SK-N-SH (cell line): ENCODE measurements around the gene ETS1. TPM values are rescaled to one million over a fixed set of nuclear protein-coding genes. Genes with fewer than 3 reads are reported as not detected.

Experiments
- CTCF ChIA-PET: fragments of 300-600, 350-600 bp; formaldehyde crosslinking; extraction: SDS; loops from one replicate; lab custom pipeline; 2021; lab: Yijun Ruan, JAX
- POLR2A ChIA-PET: fragments of 350-600 bp; sonication (Branson Sonifier 250); formaldehyde crosslinking; extraction: SDS; loops from one replicate; lab custom pipeline; 2020; ENCODE audit warnings: antibody characterized with exemption, inconsistent platforms; lab: Yijun Ruan, JAX
- DNase-seq: peaks from one replicate; pipeline ENCODE4 v3.0.0; 2012
- H2AFZ ChIP-seq: fragments of 200-600 bp; sonication (generic); 2 replicates; pipeline ENCODE4 v1.8.1; 2016; ENCODE audit warnings: antibody characterized with exemption, mild to moderate bottlenecking, low read depth
- H3F3A ChIP-seq: fragments of 200-600 bp; sonication (generic); replicated peaks from 2 replicates; pipeline ENCODE3; 2016; ENCODE audit warnings: antibody characterized with exemption, mild to moderate bottlenecking; ENCODE audit not compliant: insufficient read depth
- H3K27ac ChIP-seq, 2 experiments: fragments of 200-500 bp in 1 of 2; fragments of 200-600 bp in 1 of 2; sonication (Bioruptor generic) in 1 of 2; sonication (generic), shearing (Covaris generic) in 1 of 2; 2 replicates each; pipeline versions ENCODE4 v1.5.1 to v1.6.1; 2014 to 2016; ENCODE audit warnings: low read depth in 2 of 2, inconsistent platforms in 1 of 2, low read length in 1 of 2, mild to moderate bottlenecking in 1 of 2, mixed read lengths in 1 of 2
- H3K27me3 ChIP-seq: fragments of 200-600 bp; sonication (generic), shearing (Covaris generic); 2 replicates; pipeline ENCODE4 v1.6.1; 2016; ENCODE audit warnings: mixed run types; ENCODE audit not compliant: insufficient read depth
- H3K36me3 ChIP-seq, 2 experiments: fragments of 200-500 bp in 1 of 2; fragments of 200-600 bp in 1 of 2; sonication (Bioruptor generic) in 1 of 2; sonication (generic) in 1 of 2; replicated peaks in 1 of 2; 2 replicates each; pipeline versions ENCODE3 to v1.5.1; 2014 to 2016; ENCODE audit warnings: low read length in 1 of 2, mild to moderate bottlenecking in 1 of 2; ENCODE audit not compliant: insufficient read depth in 2 of 2, control insufficient read depth in 1 of 2
- H3K4me1 ChIP-seq, 2 experiments: fragments of 200-500 bp in 1 of 2; fragments of 200-600 bp in 1 of 2; sonication (Bioruptor generic) in 1 of 2; sonication (generic), shearing (Covaris generic) in 1 of 2; 2 replicates each; pipeline versions ENCODE4 v1.5.1 to v1.6.1; 2014 to 2016; ENCODE audit warnings: low read depth in 1 of 2, low read length in 1 of 2, mixed run types in 1 of 2; ENCODE audit not compliant: insufficient read depth in 2 of 2, control insufficient read depth in 1 of 2
- H3K4me2 ChIP-seq: fragments of 200-600 bp; sonication (generic), shearing (Covaris generic); 2 replicates; pipeline ENCODE4 v1.6.1; 2017; ENCODE audit warnings: mixed run types
- H3K4me3 ChIP-seq, 2 experiments: fragments of 200-500 bp in 1 of 2; fragments of 200-600 bp in 1 of 2; sonication (Bioruptor generic) in 1 of 2; sonication (generic), shearing (Covaris generic) in 1 of 2; 2 replicates each; pipeline versions ENCODE4 v1.5.1 to v1.8.1; 2014 to 2016; ENCODE audit warnings: low read depth in 2 of 2, inconsistent platforms in 1 of 2, low read length in 1 of 2, mild to moderate bottlenecking in 1 of 2, mixed read lengths in 1 of 2, moderate library complexity in 1 of 2
- H3K79me2 ChIP-seq: fragments of 200-600 bp; sonication (generic); 2 replicates; pipeline ENCODE4 v1.8.1; 2017; ENCODE audit warnings: mild to moderate bottlenecking; ENCODE audit not compliant: insufficient read depth
- H3K9ac ChIP-seq: fragments of 200-600 bp; sonication (generic); 2 replicates; pipeline ENCODE4 v1.6.1; 2017; ENCODE audit warnings: mixed run types
- H3K9me2 ChIP-seq: fragments of 200-600 bp; sonication (generic); 2 replicates; pipeline ENCODE4 v1.6.1; 2017; ENCODE audit warnings: mixed run types
- H3K9me3 ChIP-seq: fragments of 200-600 bp; sonication (generic); 2 replicates; pipeline ENCODE4 v1.6.1; 2017; ENCODE audit warnings: mixed run types, mild to moderate bottlenecking, moderate library complexity
- H4K20me1 ChIP-seq: fragments of 200-600 bp; sonication (generic); 2 replicates; pipeline ENCODE4 v1.6.1; 2017; ENCODE audit warnings: mild to moderate bottlenecking, mixed run types; ENCODE audit not compliant: insufficient read depth
- FOSL2 ChIP-seq: IDR thresholded peaks from 2 replicates; pipeline ENCODE4 v1.4.0; 2012; ENCODE audit warnings: low read depth, mild to moderate bottlenecking, moderate library complexity, borderline replicate concordance
- FOXM1 ChIP-seq: IDR thresholded peaks from 2 replicates; pipeline ENCODE4 v1.4.0; 2012; ENCODE audit warnings: low read depth, mild to moderate bottlenecking
- GATA2 ChIP-seq: sonication (generic); formaldehyde crosslinking; IDR thresholded peaks from 2 replicates; pipeline ENCODE4 v1.5.0; 2020; ENCODE audit warnings: mild to moderate bottlenecking, missing genetic modification reagents
- JUND ChIP-seq: IDR thresholded peaks from 2 replicates; pipeline ENCODE4 v1.4.0; 2012
- MEF2A ChIP-seq: IDR thresholded peaks from 2 replicates; pipeline ENCODE4 v1.4.0; 2012; ENCODE audit warnings: low read depth, borderline replicate concordance
- MXI1 ChIP-seq: IDR thresholded peaks from 2 replicates; pipeline ENCODE4 v1.6.1; 2012; ENCODE audit warnings: mild to moderate bottlenecking, low read depth, low read length, improper control_type of control experiment
- NFIC ChIP-seq: IDR thresholded peaks from 2 replicates; pipeline ENCODE4 v1.4.0; 2012; ENCODE audit warnings: borderline replicate concordance
- NRF1 ChIP-seq: IDR thresholded peaks from 2 replicates; pipeline ENCODE4 v1.6.1; 2012; ENCODE audit warnings: low read depth, mild to moderate bottlenecking, low read length
- RAD21 ChIP-seq: IDR thresholded peaks from 2 replicates; pipeline ENCODE4 v1.6.1; 2012; ENCODE audit warnings: mild to moderate bottlenecking, low read length
- RCOR1 ChIP-seq: fragments of 150-350 bp; IDR thresholded peaks from 2 replicates; pipeline ENCODE4 v1.6.1; 2017; ENCODE audit warnings: antibody characterized with exemption, low read length
- SIN3A ChIP-seq: IDR thresholded peaks from 2 replicates; pipeline ENCODE4 v1.6.1; 2012; ENCODE audit warnings: low read depth, mild to moderate bottlenecking, low read length, moderate library complexity, borderline replicate concordance
- SMC3 ChIP-seq: IDR thresholded peaks from 2 replicates; pipeline ENCODE4 v1.6.1; 2012; ENCODE audit warnings: low read depth, low read length, improper control_type of control experiment
- TCF12 ChIP-seq: IDR thresholded peaks from 2 replicates; pipeline ENCODE4 v1.4.0; 2012
- TEAD4 ChIP-seq: IDR thresholded peaks from 2 replicates; pipeline ENCODE4 v1.4.0; 2012; ENCODE audit warnings: mild to moderate bottlenecking, borderline replicate concordance; ENCODE audit not compliant: insufficient read depth
- YY1 ChIP-seq: IDR thresholded peaks from 2 replicates; pipeline ENCODE4 v1.4.0; 2012; ENCODE audit warnings: low read depth, mild to moderate bottlenecking
- WGBS: methylation state at CpG from one replicate; pipeline ENCODE4 v1.1.6; 2017; ENCODE audit warnings: low lambda C conversion rate; 5-methylcytosine and 5-hydroxymethylcytosine counted together
- polyA plus RNA-seq, 3 experiments: library from polyadenylated mRNA; depleted of rRNA; stranded (reverse); fragments of >200 nt; gene quantifications; 2 replicates each; pipeline ENCODE4 v1.2.3, GENCODE V29; 2012
- TF ChIP-seq, protein P1 (sequence below): IDR thresholded peaks from 2 replicates; pipeline ENCODE4 v1.4.0; 2012; ENCODE audit warnings: low read depth, borderline replicate concordance
- TF ChIP-seq, protein P2 (sequence below): IDR thresholded peaks from 2 replicates; pipeline ENCODE4 v1.4.0; 2012; ENCODE audit warnings: low read depth, borderline replicate concordance
- TF ChIP-seq, protein P3 (sequence below): IDR thresholded peaks from 2 replicates; pipeline ENCODE4 v1.6.1; 2012; ENCODE audit warnings: mild to moderate bottlenecking, low read depth, low read length, moderate library complexity

The ETS1 gene
- polyA plus RNA-seq, 1 of the 3 experiments (the other 2 are of a cell fraction): 14.5 TPM

GRCh38 chr11:128595221-128595620 lies 7.9 kb upstream of the ETS1 start (continued):
- TF ChIP-seq RAD21 (no peak), FOXM1 (no peak), MEF2A (no peak)

GRCh38 chr11:128594226-128594625 lies 6.9 kb upstream of the ETS1 start:
- no peak overlapping the region for H3K27ac ChIP-seq
- H3K4me1 ChIP-seq: peaks cover 0 to 8% of the 10 kb centered on the region in 2 experiments; a peak in 1 of 4 replicates
- H3K9ac ChIP-seq: no peak overlapping the region
- no peaks in the 10 kb centered on the region for H3K79me2 ChIP-seq
- H3K9me3 ChIP-seq: no peaks in the 10 kb centered on the region
- no peak for TF ChIP-seq FOSL2
- TF ChIP-seq, protein P1, sequence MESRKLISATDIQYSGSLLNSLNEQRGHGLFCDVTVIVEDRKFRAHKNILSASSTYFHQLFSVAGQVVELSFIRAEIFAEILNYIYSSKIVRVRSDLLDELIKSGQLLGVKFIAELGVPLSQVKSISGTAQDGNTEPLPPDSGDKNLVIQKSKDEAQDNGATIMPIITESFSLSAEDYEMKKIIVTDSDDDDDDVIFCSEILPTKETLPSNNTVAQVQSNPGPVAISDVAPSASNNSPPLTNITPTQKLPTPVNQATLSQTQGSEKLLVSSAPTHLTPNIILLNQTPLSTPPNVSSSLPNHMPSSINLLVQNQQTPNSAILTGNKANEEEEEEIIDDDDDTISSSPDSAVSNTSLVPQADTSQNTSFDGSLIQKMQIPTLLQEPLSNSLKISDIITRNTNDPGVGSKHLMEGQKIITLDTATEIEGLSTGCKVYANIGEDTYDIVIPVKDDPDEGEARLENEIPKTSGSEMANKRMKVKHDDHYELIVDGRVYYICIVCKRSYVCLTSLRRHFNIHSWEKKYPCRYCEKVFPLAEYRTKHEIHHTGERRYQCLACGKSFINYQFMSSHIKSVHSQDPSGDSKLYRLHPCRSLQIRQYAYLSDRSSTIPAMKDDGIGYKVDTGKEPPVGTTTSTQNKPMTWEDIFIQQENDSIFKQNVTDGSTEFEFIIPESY: no peak
- TF ChIP-seq YY1: no peak
- no peak for TF ChIP-seq JUND
- no peak for TF ChIP-seq SMC3
- TF ChIP-seq NFIC: no peak
- TF ChIP-seq FOXM1: no peak
- TF ChIP-seq TCF12: no peak
- TF ChIP-seq, protein P2, sequence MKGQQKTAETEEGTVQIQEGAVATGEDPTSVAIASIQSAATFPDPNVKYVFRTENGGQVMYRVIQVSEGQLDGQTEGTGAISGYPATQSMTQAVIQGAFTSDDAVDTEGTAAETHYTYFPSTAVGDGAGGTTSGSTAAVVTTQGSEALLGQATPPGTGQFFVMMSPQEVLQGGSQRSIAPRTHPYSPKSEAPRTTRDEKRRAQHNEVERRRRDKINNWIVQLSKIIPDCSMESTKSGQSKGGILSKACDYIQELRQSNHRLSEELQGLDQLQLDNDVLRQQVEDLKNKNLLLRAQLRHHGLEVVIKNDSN: no peak
- TF ChIP-seq MXI1: no peak
- no peak for TF ChIP-seq SIN3A
- no peak for TF ChIP-seq TEAD4
- no peak for TF ChIP-seq RCOR1
- TF ChIP-seq GATA2: no peak
- TF ChIP-seq, protein P3, sequence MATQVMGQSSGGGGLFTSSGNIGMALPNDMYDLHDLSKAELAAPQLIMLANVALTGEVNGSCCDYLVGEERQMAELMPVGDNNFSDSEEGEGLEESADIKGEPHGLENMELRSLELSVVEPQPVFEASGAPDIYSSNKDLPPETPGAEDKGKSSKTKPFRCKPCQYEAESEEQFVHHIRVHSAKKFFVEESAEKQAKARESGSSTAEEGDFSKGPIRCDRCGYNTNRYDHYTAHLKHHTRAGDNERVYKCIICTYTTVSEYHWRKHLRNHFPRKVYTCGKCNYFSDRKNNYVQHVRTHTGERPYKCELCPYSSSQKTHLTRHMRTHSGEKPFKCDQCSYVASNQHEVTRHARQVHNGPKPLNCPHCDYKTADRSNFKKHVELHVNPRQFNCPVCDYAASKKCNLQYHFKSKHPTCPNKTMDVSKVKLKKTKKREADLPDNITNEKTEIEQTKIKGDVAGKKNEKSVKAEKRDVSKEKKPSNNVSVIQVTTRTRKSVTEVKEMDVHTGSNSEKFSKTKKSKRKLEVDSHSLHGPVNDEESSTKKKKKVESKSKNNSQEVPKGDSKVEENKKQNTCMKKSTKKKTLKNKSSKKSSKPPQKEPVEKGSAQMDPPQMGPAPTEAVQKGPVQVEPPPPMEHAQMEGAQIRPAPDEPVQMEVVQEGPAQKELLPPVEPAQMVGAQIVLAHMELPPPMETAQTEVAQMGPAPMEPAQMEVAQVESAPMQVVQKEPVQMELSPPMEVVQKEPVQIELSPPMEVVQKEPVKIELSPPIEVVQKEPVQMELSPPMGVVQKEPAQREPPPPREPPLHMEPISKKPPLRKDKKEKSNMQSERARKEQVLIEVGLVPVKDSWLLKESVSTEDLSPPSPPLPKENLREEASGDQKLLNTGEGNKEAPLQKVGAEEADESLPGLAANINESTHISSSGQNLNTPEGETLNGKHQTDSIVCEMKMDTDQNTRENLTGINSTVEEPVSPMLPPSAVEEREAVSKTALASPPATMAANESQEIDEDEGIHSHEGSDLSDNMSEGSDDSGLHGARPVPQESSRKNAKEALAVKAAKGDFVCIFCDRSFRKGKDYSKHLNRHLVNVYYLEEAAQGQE: no peak
- TF ChIP-seq NRF1: no peak
- TF ChIP-seq, all 33 proteins: peak for 0
- Histone ChIP-seq H3K27me3 (no peaks in the 10 kb centered on the region; the same call in 1 of the 2 replicates), H3K4me3 (no peak overlapping the region), H3F3A (no peaks in the 10 kb centered on the region), H3K9me2 (no peaks in the 10 kb centered on the region), H3K36me3 (no peaks in the 10 kb centered on the region), H2AFZ (no peak overlapping the region), H3K4me2 (no peak overlapping the region), H4K20me1 (no peaks in the 10 kb centered on the region)
- DNase-seq: no peak
- WGBS: 80% methylated on average over 1 of the region's 1 CpG
- ChIA-PET CTCF (interaction anchor here (0.7 to 1.7 kb wide), 3 partner anchors 13 to 38 kb away, joined by 3 to 5 read pairs (median 3); no protein-coding TSS in a partner anchor), POLR2A (no interaction called here)
